ENCODE results near the gene CCNY. TPM values are rescaled to one million over a fixed set of nuclear protein-coding genes. Genes with fewer than 3 reads are reported as not detected.
"Not testable (repeated sequence)": the region's sequence is repeated elsewhere in the genome, so short reads cannot be mapped to it uniquely, and the experiment has no call there.

Gene CCNY
- total RNA-seq, 1 experiment from 2014 or later, result 40.1 TPM

GRCh38 chr10:35354257-35354656 lies 17.9 kb downstream of the CCNY start:
- DNase-seq (ENCODE audit: low read depth), result not testable (repeated sequence)

GRCh38 chr10:35355971-35356724 lies 19.8 kb downstream of the CCNY start:
- no peak for DNase-seq (ENCODE audit: low read depth)

GRCh38 chr10:35356725-35357092 lies 20.4 kb downstream of the CCNY start:
- no peak for DNase-seq (ENCODE audit: low read depth)

- no peak for DNase-seq (ENCODE audit: low read depth)
Observed at GRCh38 chr10:35359056-35359455, 22.7 kb downstream of the CCNY start.

- no peak for DNase-seq (ENCODE audit: low read depth)
Observed at GRCh38 chr10:35359873-35360272, 23.6 kb downstream of the CCNY start.

- DNase-seq (ENCODE audit: low read depth), result no peak
Observed at GRCh38 chr10:35362701-35363350, 26.5 kb downstream of the CCNY start.

- DNase-seq (ENCODE audit: low read depth), result no peak
Observed at GRCh38 chr10:35363587-35363986, 27.3 kb downstream of the CCNY start.

GRCh38 chr10:35364808-35365207 lies 28.5 kb downstream of the CCNY start:
- no peak for DNase-seq (ENCODE audit: low read depth)

- no peak for DNase-seq (ENCODE audit: low read depth)
Observed at GRCh38 chr10:35365994-35366393, 29.7 kb downstream of the CCNY start.

- DNase-seq (ENCODE audit: low read depth), result no peak
Observed at GRCh38 chr10:35367107-35367859, 31.0 kb downstream of the CCNY start.

GRCh38 chr10:35367982-35368381 lies 31.7 kb downstream of the CCNY start:
- DNase-seq (ENCODE audit: low read depth), result no peak

GRCh38 chr10:35368485-35369048 lies 32.3 kb downstream of the CCNY start:
- no peak for DNase-seq (ENCODE audit: low read depth)

- DNase-seq (ENCODE audit: low read depth), result no peak
Observed at GRCh38 chr10:35369049-35369611, 32.8 kb downstream of the CCNY start.

- DNase-seq (ENCODE audit: low read depth), result no peak
Observed at GRCh38 chr10:35371731-35372130, 35.4 kb downstream of the CCNY start.

- DNase-seq (ENCODE audit: low read depth), result peak; percentile 23
Observed at GRCh38 chr10:35372329-35372728, 36.0 kb downstream of the CCNY start.

- DNase-seq (ENCODE audit: low read depth), result no peak
Observed at GRCh38 chr10:35375091-35375765, 38.9 kb downstream of the CCNY start.

GRCh38 chr10:35377050-35377728 lies 40.9 kb downstream of the CCNY start:
- no peak for DNase-seq (ENCODE audit: low read depth)

- DNase-seq (ENCODE audit: low read depth), result peak; percentile 47
Observed at GRCh38 chr10:35378541-35379210, 42.4 kb downstream of the CCNY start.

- peak; percentile 37 for DNase-seq (ENCODE audit: low read depth)
Observed at GRCh38 chr10:35379226-35380137, 43.2 kb downstream of the CCNY start.
